Activated CD4-positive, alpha-beta T cell treated with anti-CD3 and anti-CD28 coated beads for 24 hours (primary cell): ENCODE data around the gene TRIM22.
A peak's percentile ranks its signal among the peaks of the same experiment; 100 is the strongest.
"Not testable (repeated sequence)": the region's sequence is repeated elsewhere in the genome, so short reads cannot be mapped to it uniquely, and the experiment has no call there.

Experiments used
- DNase-seq, 2 donors: peaks; one replicate each; pipeline ENCODE4 v3.0.0-alpha.2; 2020; ENCODE audit warnings: low read depth in 2 of 2

TRIM22 gene, protein sequence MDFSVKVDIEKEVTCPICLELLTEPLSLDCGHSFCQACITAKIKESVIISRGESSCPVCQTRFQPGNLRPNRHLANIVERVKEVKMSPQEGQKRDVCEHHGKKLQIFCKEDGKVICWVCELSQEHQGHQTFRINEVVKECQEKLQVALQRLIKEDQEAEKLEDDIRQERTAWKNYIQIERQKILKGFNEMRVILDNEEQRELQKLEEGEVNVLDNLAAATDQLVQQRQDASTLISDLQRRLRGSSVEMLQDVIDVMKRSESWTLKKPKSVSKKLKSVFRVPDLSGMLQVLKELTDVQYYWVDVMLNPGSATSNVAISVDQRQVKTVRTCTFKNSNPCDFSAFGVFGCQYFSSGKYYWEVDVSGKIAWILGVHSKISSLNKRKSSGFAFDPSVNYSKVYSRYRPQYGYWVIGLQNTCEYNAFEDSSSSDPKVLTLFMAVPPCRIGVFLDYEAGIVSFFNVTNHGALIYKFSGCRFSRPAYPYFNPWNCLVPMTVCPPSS

DNA sequence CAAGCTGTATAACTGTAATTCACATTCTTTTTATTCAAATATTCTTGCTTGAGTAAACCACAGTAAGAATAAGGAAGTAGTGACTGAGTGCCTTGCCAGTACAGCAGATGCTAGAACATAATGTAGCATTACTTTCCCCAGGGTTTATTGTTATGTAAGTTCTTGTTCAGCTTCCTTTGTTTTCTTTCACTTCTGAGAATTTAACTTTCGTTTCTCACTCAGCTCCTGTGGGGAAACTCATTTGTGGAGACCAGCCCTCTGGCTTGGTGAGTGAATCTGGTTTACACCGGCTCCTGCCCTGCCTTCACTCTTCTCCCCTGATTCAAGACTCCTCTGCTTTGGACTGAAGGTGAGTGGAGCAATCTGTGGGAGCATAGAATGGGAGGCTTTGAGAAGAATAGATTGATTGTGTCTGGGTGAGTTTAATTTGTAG is at the start of gene TRIM22:
TSS of gene TRIM22 (plus strand) at position 240 of the 433 bp plus-strand sequence. CDS start 6,443 bp downstream, outside the sequence.
- DNase-seq = peak; percentile 21 to 36

DNA sequence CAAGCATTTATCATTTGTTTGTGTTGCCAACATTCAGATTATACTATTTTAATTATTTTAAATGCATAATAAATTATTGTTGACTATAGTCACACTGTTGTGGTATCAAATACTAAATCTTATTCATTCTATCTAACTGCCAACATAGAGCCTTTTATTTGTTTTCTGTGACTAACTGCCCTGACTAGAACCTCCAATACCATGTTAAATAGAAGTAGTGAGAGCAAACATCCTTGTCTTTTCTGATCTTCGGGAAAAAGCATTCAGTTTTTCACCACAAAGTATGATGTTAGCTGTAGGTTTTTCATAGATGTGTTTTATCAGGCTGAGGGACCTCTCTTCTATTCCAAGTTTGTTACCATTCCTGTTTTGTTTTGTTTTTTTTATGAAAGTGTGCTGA is 49.6 kb upstream of the TRIM22 start:
- no peak for DNase-seq

GRCh38 chr11:5643585-5643984 is 46.0 kb upstream of the TRIM22 start:
- DNase-seq = no peak

DNA sequence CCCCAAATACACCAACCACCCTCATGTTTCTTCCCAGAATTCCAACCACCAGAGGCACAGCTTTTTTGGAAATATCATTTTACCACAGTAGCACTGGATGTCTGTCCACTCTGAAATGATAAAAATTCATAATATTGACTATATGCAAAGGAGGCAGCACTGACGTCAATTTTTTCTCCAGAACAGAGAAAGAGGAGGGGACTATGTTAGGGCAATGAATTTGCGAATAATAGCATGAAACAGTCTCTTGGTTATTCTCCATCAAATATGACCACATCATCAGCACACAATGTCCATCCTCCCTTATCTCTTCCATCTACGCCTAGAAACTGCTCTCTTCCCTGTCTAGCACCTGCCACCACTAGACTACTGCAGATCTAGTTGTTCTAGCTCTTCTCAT is 43.5 kb upstream of the TRIM22 start:
- no peak for DNase-seq

- no peak for DNase-seq
These were observed 34.1 kb upstream of the TRIM22 start for GRCh38 chr11:5655474-5655873.

DNA sequence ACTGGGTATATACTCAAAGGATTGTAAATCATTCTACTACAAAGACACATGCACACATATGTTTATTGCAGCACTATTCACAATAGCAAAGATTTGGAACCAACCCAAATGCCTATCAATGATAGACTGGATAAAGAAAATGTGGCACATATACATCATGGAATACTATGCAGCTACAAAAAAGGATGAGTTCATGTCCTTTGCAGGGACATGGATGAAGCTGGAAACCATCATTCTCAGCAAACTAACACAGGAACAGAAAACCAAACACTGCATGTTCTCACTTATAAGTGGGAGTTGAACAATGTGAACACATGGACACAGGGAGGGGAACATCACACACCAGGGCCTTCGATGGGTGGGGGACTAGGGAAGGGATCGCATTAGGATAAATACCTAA is 32.6 kb upstream of the TRIM22 start:
- not testable (repeated sequence) for DNase-seq

- no peak for DNase-seq
These were observed 31.3 kb upstream of the TRIM22 start for GRCh38 chr11:5658318-5658717.

- no peak for DNase-seq
These were observed 26.1 kb upstream of the TRIM22 start for GRCh38 chr11:5663511-5663910.

- no peak for DNase-seq
These were observed 24.5 kb upstream of the TRIM22 start for GRCh38 chr11:5665051-5665570.

GRCh38 chr11:5665746-5666401 is 23.7 kb upstream of the TRIM22 start:
- no peak for DNase-seq

GRCh38 chr11:5666402-5666793 is 23.2 kb upstream of the TRIM22 start:
- no peak for DNase-seq

DNA sequence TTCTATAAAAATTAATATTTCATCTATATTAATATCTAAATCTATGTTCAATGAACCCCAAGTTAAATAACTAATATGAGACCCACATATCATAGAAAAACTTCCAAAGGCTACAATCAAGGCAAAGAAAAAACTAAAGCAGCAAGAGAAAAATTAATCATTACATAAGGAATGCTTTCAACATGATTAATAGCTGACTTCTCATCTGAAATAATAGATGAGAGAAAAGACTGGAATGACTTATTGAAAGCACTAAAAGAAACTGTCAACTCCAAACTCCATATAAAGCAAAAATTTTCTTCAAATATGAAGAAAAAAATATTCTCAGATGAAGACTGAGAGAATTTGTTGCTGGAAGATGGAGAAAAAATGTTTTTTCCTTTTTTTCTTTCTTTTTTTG is 17.8 kb upstream of the TRIM22 start:
- no peak for DNase-seq

- DNase-seq = no peak
These were observed 15.2 kb upstream of the TRIM22 start for GRCh38 chr11:5674391-5674790.

- no peak for DNase-seq
These were observed 9.8 kb upstream of the TRIM22 start for GRCh38 chr11:5679811-5680210.

- DNase-seq = not testable (repeated sequence)
These were observed 6.6 kb upstream of the TRIM22 start for GRCh38 chr11:5682890-5683441.

DNA sequence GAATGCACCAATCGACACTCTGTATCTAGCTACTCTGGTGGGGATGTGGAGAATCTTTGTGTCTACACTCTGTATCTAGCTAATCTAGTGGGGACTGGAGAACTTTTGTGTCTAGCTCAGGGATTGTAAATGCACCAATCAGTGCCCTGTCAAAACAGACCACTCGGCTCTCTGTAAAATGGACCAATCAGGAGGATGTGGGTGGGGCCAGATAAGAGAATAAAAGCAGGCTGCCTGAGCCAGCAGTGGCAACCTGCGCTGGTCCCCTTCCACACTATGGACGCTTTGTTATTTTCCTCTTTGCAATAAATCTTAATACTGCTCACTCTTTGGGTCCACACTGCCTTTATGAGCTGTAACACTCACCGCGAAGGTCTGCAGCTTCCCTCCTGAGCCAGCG is 6.0 kb upstream of the TRIM22 start:
- DNase-seq = not testable (repeated sequence)

GRCh38 chr11:5684036-5684645 is 5.4 kb upstream of the TRIM22 start:
- DNase-seq = no peak

GRCh38 chr11:5684646-5685362 is 4.8 kb upstream of the TRIM22 start, which contains the start of gene TRIM5:
Gene TRIM5, minus strand, starts transcription at chr11:5685074. Its CDS starts 4,897 bp downstream, at chr11:5680177.
- DNase-seq = peak; percentile 60 to 70

GRCh38 chr11:5686426-5686825 is 3.2 kb upstream of the TRIM22 start:
- DNase-seq = no peak

DNA sequence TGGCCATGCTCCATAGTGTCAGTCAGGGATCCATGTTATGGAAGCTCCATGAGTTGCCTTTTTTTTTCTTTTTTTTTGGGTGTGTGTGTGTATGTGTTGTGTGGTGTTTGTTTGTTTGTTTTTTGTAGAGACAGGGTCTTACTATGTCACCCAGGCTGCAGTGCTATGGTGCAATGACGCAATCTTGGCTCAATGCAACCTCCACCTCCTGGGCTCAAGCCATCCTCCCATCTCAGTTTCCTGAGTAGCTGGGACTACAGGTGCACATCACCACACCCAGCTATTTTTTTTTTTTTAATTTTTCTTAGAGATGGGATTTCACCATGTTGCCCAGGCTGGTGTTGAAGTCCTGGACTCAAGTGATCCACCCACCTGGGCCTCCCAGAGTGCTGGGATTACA is 1.1 kb upstream of the TRIM22 start:
- no peak for DNase-seq

DNA sequence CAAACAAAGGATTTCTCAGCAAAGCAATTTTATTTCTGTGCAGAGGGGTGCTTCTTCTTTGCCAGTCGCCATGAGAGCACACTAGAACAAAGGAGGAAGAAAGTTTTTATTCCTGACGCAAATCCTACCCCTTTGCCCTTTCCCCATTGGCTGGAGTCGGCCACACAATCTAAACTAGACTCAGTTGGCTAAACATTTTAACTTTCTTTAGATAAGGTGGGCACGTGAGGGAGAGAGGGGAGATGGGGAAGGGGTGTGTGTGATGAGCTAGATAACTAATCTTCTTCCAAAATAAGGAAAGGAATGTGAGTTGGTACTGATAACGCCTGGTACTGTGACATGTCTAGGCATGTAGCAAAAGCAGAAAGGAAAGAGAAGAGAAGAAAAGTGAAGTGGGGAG is 626 bp downstream of the TRIM22 start:
- no peak for DNase-seq
